Uterus (tissue), 4 donors: ENCODE measurements around the gene HIPK2. TPM values are rescaled to one million over a fixed set of nuclear protein-coding genes. Genes with fewer than 3 reads are reported as not detected.

Source experiments
- DNase-seq, 2 donors: peaks; one replicate each; pipeline ENCODE4 v3.0.0-alpha.2; 2019 to 2020
- H3K27ac ChIP-seq, 2 donors: fragments of 200-600 bp; sonication (generic); 1 replicate in 1 of 2; 2 replicates in 1 of 2; pipeline ENCODE4 v1.5.1; 2016 to 2018
- H3K27me3 ChIP-seq, 2 donors: fragments of 200-600 bp; sonication (generic); one replicate each; pipeline ENCODE4 v1.5.1; 2018 to 2019; ENCODE audit warnings: control low read depth in 1 of 2
- H3K36me3 ChIP-seq, 2 donors: fragments of 200-600 bp; sonication (generic); one replicate each; pipeline ENCODE4 v1.5.1; 2019; ENCODE audit warnings: control low read depth in 1 of 2
- H3K4me1 ChIP-seq, 2 donors: fragments of 200-600 bp; sonication (generic); one replicate each; pipeline ENCODE4 v1.5.1; 2018 to 2019; ENCODE audit warnings: control low read depth in 1 of 2
- H3K4me3 ChIP-seq, 2 donors: fragments of 200-600 bp; sonication (generic); 1 replicate in 1 of 2; 2 replicates in 1 of 2; pipeline ENCODE4 v1.5.1; 2018 to 2019; ENCODE audit warnings: mild to moderate bottlenecking in 1 of 2
- H3K9me3 ChIP-seq, 2 donors: fragments of 200-600 bp; sonication (generic); one replicate each; pipeline ENCODE4 v1.5.1; 2019; ENCODE audit warnings: control low read depth in 1 of 2
- CTCF ChIP-seq, 4 experiments: fragments of 200-600 bp in 2 of 4; fragments of 450-650 bp in 2 of 4; sonication (generic) in 2 of 4; IDR thresholded peaks; one replicate each; pipeline ENCODE4 v1.5.1; 2016 to 2019; ENCODE audit warnings: antibody characterized with exemption in 4 of 4, mild to moderate bottlenecking in 2 of 4, moderate library complexity in 1 of 4
- POLR2A ChIP-seq, 2 donors: fragments of 450-650 bp; IDR thresholded peaks; one replicate each; pipeline ENCODE4 v1.6.1; 2016; ENCODE audit warnings: antibody characterized with exemption in 2 of 2, mild to moderate bottlenecking in 1 of 2, moderate library complexity in 1 of 2
- intact Hi-C: fragments of 100-400 bp; cut with DNase I; formaldehyde crosslinking; loops from one replicate; pipeline ENCODE4 v1.15.1; 2023; ENCODE audit warnings: low total_unique reads
- total RNA-seq, 4 donors: library from RNA; depleted of rRNA in 3 of 4; stranded (reverse); fragments of >200 nt in 3 of 4; gene quantifications; one replicate each; pipeline versions ENCODE4 v1.1.0 to v1.2.4, GENCODE V29; 2014 to 2023
- donor health status: DM: yes; HTN: yes; CAD: no.

HIPK2 gene
- total RNA-seq, 4 donors from 2014 or later, result 9.4 to 65.8 (median 19.2) TPM

- intact Hi-C loops, result no loop called here
- no peak overlapping the region for H3K4me3 ChIP-seq
- H3K9me3 ChIP-seq, result no peaks in the 10 kb centered on the region
- no peaks in the 10 kb centered on the region for H3K36me3 ChIP-seq
- DNase-seq, result no peak
- no peaks in the 10 kb centered on the region for H3K4me1 ChIP-seq
- no peaks in the 10 kb centered on the region for H3K27me3 ChIP-seq
- TF ChIP-seq POLR2A (IDR thresholded peaks at IDR 0.05) (no peak), CTCF (IDR thresholded peaks at IDR 0.05) (no peak)
- no peak overlapping the region for H3K27ac ChIP-seq
Observed at GRCh38 chr7:139767561-139767982, 10.2 kb downstream of the HIPK2 start.

DNA sequence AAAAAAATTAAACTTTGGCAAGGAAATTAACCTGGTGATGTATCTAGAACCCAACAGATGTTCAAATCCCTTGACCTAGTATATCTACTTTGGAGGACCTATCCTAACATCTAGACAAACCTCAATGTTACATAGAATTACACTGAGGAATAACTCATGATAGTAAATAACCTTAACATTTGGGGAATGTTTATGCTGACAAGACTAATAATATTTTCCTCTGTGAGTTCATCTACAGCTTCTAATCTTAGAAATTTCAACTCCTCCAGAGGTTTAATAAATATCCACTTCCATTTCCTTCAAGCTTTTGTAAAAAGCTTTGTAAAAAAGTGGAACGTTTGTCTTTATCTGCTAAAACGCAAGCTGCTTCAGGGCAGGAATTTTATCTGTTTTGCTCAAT is 12.7 kb downstream of the HIPK2 start:
- H3K4me1 ChIP-seq, result no peaks in the 10 kb centered on the region
- no peak overlapping the region for H3K27ac ChIP-seq
- intact Hi-C loops, result no loop called here
- no peak overlapping the region for H3K4me3 ChIP-seq
- H3K36me3 ChIP-seq, result no peaks in the 10 kb centered on the region
- DNase-seq, result no peak
- no peaks in the 10 kb centered on the region for H3K27me3 ChIP-seq
- TF ChIP-seq CTCF (IDR thresholded peaks at IDR 0.05) (no peak), POLR2A (IDR thresholded peaks at IDR 0.05) (no peak)
- no peaks in the 10 kb centered on the region for H3K9me3 ChIP-seq

DNA sequence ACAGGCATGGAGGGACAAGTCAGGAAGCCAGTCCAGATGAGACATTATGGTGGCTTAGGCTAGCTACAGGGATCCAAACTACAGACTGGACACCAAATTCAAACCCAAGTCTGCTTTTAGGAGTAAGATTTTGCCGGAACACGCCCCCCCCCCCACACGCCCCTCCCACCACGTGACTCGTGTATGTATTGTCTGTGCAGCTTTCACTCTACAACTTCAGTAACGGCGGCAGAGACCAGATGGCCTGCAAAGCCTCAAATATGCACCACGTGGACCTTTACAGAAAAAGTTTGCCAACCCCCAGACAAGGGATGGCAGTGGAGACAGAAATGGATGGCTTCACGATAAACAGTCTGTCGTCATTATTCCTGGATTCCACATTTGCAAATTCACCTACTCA is 14.5 kb downstream of the HIPK2 start:
- Histone ChIP-seq H3K27me3 (no peaks in the 10 kb centered on the region), H3K4me1 (no peaks in the 10 kb centered on the region), H3K27ac (no peak overlapping the region), H3K9me3 (no peaks in the 10 kb centered on the region), H3K4me3 (no peak overlapping the region), H3K36me3 (no peaks in the 10 kb centered on the region)
- intact Hi-C loops, result no loop called here
- DNase-seq, result no peak
- TF ChIP-seq POLR2A (IDR thresholded peaks at IDR 0.05), result no peak
- no peak for TF ChIP-seq CTCF (IDR thresholded peaks at IDR 0.05)

GRCh38 chr7:139762886-139763285 is 14.9 kb downstream of the HIPK2 start:
- Histone ChIP-seq H3K27ac (no peak overlapping the region), H3K4me1 (no peaks in the 10 kb centered on the region), H3K36me3 (no peaks in the 10 kb centered on the region), H3K9me3 (no peaks in the 10 kb centered on the region), H3K27me3 (no peaks in the 10 kb centered on the region), H3K4me3 (no peak overlapping the region)
- no peak for DNase-seq
- intact Hi-C loops, result no loop called here
- TF ChIP-seq POLR2A (IDR thresholded peaks at IDR 0.05), result no peak
- no peak for TF ChIP-seq CTCF (IDR thresholded peaks at IDR 0.05)

- no peak overlapping the region for H3K4me3 ChIP-seq
- no peak overlapping the region for H3K27ac ChIP-seq
- H3K9me3 ChIP-seq, result no peaks in the 10 kb centered on the region
- H3K27me3 ChIP-seq, result no peaks in the 10 kb centered on the region
- H3K4me1 ChIP-seq, result no peaks in the 10 kb centered on the region
- H3K36me3 ChIP-seq, result no peaks in the 10 kb centered on the region
- DNase-seq, result no peak
- intact Hi-C loops, result no loop called here
- no peak for TF ChIP-seq CTCF (IDR thresholded peaks at IDR 0.05)
- no peak for TF ChIP-seq POLR2A (IDR thresholded peaks at IDR 0.05)
Observed at GRCh38 chr7:139758388-139758787, 19.4 kb downstream of the HIPK2 start.
